ENCODE measurements around the gene PRDX3. TPM values are rescaled to one million over a fixed set of nuclear protein-coding genes. Genes with fewer than 3 reads are reported as not detected.

PRDX3 gene
- total RNA-seq, 2 experiments from 2014 or later = 156 to 175 TPM

DNA sequence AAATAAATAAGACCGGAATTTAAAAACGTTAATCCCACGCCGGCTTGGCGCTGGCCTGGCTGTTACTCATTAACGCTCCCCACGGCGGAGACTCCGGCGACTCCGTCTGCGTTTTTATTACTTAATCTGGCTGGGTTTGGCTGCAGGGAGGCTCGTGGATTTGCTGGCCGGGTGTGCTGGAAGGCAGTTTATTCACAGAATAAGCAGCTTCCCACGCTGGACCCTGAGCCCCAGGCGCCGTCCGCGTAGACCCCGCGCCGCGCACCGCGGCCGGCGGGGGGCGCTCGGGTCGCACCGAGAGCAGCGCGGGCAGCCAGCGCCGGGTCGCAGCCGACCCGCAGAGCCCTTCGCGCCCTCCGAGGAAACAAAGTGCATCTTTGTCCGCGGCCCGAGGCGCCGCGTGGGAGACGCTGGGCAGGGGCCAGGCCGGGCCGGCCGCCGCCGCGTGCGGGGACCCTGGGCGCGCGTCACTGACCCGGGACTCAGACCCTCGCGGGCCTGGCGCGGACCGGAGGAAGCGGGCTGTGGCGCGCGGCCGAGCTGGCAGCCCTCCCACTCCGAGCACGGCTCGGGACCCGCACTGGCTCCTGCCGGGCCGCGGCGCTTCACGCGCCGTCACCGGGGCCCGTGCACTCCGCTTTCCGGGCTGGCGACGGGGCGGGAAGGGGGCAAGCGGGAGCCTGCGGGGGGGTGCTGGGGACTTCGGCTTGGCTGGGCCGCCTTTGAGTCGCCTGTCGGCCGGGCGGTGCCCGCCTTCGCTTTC lies 28.2 kb upstream of the PRDX3 start:
- peaks cover 28% of the 10 kb centered on the region for H3K4me1 ChIP-seq (ENCODE audit: insufficient read depth, low read length, poor library complexity, severe bottlenecking)
- TF ChIP-seq EZH2phosphoT487 (IDR thresholded peaks at IDR 0.05; ENCODE audit: borderline replicate concordance, low read depth, low read length) = no peak
- TF ChIP-seq, protein P1, sequence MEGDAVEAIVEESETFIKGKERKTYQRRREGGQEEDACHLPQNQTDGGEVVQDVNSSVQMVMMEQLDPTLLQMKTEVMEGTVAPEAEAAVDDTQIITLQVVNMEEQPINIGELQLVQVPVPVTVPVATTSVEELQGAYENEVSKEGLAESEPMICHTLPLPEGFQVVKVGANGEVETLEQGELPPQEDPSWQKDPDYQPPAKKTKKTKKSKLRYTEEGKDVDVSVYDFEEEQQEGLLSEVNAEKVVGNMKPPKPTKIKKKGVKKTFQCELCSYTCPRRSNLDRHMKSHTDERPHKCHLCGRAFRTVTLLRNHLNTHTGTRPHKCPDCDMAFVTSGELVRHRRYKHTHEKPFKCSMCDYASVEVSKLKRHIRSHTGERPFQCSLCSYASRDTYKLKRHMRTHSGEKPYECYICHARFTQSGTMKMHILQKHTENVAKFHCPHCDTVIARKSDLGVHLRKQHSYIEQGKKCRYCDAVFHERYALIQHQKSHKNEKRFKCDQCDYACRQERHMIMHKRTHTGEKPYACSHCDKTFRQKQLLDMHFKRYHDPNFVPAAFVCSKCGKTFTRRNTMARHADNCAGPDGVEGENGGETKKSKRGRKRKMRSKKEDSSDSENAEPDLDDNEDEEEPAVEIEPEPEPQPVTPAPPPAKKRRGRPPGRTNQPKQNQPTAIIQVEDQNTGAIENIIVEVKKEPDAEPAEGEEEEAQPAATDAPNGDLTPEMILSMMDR (conservative IDR thresholded peaks at IDR 0.05; ENCODE audit: low read length) = peak; percentile 87
- H2AFZ ChIP-seq (ENCODE audit: low read length) = peak overlapping the region; percentile 76
- ChIA-PET POLR2A (interaction anchor here (0.5 to 2.5 kb wide), 12 partner anchors 42 to 336 kb away, joined by 3 to 13 read pairs (median 3); partner anchors contain the start of genes RGS10 and SFXN4), CTCF (ENCODE audit: unreplicated experiment) (interaction anchor here (0.6 to 1.1 kb wide), 7 partner anchors 77 to 271 kb away, joined by 3 to 6 read pairs (median 3); no protein-coding TSS in a partner anchor)
- peak overlapping the region; percentile 86 for H3K4me2 ChIP-seq (ENCODE audit: low read length)
- H3K4me3 ChIP-seq (ENCODE audit: low read depth, low read length, poor library complexity, severe bottlenecking) = peak overlapping the region; percentile 75
- DNase-seq (ENCODE audit: low spot score) = peak; percentile 84
- H3K9me3 ChIP-seq (ENCODE audit: low read length) = no peaks in the 10 kb centered on the region
- intact Hi-C loops (cut with micrococcal nuclease; ENCODE audit: unreplicated experiment) = loop anchor here (1.0 to 5.0 kb wide), 8 partner anchors 100 to 390 kb away; partner anchors contain the start of gene TIAL1
- no peaks in the 10 kb centered on the region for H4K20me1 ChIP-seq (ENCODE audit: insufficient read depth, low read length)
- H3K36me3 ChIP-seq (ENCODE audit: insufficient read depth, low read length) = no peaks in the 10 kb centered on the region
- peak overlapping the region; percentile 69 for H3K27ac ChIP-seq (ENCODE audit: low read depth, low read length, poor library complexity, severe bottlenecking)
- H3K79me2 ChIP-seq (ENCODE audit: insufficient read depth, low read depth, low read length) = no peaks in the 10 kb centered on the region
- no TSS peak for BruUV-seq (replicated peaks)
- H3K9me2 ChIP-seq (ENCODE audit: insufficient read depth, low read length) = no peaks in the 10 kb centered on the region

DNA sequence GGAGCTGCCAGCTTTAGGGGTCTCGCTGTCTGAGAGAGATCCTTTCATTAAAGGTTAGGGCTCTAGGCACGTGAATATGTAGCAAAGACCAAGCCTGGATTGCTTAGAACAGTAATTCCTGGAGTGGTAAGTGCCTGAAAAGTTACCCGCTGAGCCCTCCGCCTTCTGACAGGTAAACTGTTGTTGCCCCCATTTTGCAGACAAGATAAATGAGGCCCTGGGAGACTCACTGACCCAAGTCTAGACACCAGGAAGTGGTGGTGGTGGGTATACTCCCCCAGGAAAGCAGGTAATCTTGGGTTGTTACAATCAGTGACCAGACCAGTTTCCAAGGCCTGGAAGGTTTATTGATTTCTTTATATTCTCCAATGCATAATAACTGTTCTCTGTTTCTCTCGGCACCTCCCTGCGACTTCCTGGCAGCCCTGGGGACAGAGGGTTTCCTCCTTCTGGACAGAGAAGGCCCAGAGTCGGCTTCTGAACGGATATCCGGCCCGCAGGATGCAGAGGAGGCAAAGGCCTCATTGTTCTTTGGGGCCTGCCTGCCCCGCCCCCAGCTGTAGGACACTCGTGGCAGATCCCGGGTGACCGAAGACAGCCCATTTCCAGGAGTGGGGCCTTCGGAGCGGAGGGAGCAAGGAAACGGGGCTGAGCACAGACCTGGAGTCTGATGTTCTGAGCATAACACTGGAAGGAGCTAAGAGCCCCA lies 27.4 kb upstream of the PRDX3 start:
- CTCF ChIA-PET (ENCODE audit: unreplicated experiment) = interaction anchor here (0.6 to 1.1 kb wide), 6 partner anchors 78 to 240 kb away, joined by 3 to 7 read pairs (median 4); no protein-coding TSS in a partner anchor
- Histone ChIP-seq H3K27ac (ENCODE audit: low read depth, low read length, poor library complexity, severe bottlenecking) (peak overlapping the region; percentile 69), H3K4me3 (ENCODE audit: low read depth, low read length, poor library complexity, severe bottlenecking) (peak overlapping the region; percentile 75), H3K79me2 (ENCODE audit: insufficient read depth, low read depth, low read length) (no peaks in the 10 kb centered on the region), H3K36me3 (ENCODE audit: insufficient read depth, low read length) (no peaks in the 10 kb centered on the region), H3K4me1 (ENCODE audit: insufficient read depth, low read length, poor library complexity, severe bottlenecking) (peaks cover 28% of the 10 kb centered on the region), H3K9me2 (ENCODE audit: insufficient read depth, low read length) (no peaks in the 10 kb centered on the region), H3K4me2 (ENCODE audit: low read length) (peak overlapping the region; percentile 86), H4K20me1 (ENCODE audit: insufficient read depth, low read length) (no peaks in the 10 kb centered on the region), H2AFZ (ENCODE audit: low read length) (peak overlapping the region; percentile 76), H3K9me3 (ENCODE audit: low read length) (no peaks in the 10 kb centered on the region)
- TSS peak; percentile 88 for BruUV-seq (replicated peaks)
- POLR2A ChIA-PET = interaction anchor here (0.5 to 2.5 kb wide), 6 partner anchors 41 to 273 kb away, joined by 3 to 13 read pairs (median 3); partner anchors contain the start of gene SFXN4
- DNase-seq (ENCODE audit: low spot score) = peak; percentile 80
- intact Hi-C loops (cut with micrococcal nuclease; ENCODE audit: unreplicated experiment) = loop anchor here (1.0 to 5.0 kb wide), 7 partner anchors 100 to 391 kb away; partner anchors contain the start of gene TIAL1
- TF ChIP-seq EZH2phosphoT487 (IDR thresholded peaks at IDR 0.05; ENCODE audit: borderline replicate concordance, low read depth, low read length) = no peak
- TF ChIP-seq, protein P1 (conservative IDR thresholded peaks at IDR 0.05; ENCODE audit: low read length) = no peak
